OCI-LY3 (cell line): ENCODE data around the gene FURIN.

ENCODE experiments used
- EZH2phosphoT487 ChIP-seq: fragments of 200-600 bp; shearing (Covaris generic); IDR thresholded peaks from 2 replicates; pipeline ENCODE4 v1.6.1; 2018; ENCODE audit warnings: antibody characterized with exemption, mixed run types, low read depth
- TF ChIP-seq, protein P1 (sequence below): fragments of 200-600, 300-600 bp; sonication (generic); IDR thresholded peaks from 2 replicates; pipeline ENCODE4 v1.5.1; 2014; ENCODE audit warnings: antibody characterized with exemption, low read length, low read depth

DNA sequence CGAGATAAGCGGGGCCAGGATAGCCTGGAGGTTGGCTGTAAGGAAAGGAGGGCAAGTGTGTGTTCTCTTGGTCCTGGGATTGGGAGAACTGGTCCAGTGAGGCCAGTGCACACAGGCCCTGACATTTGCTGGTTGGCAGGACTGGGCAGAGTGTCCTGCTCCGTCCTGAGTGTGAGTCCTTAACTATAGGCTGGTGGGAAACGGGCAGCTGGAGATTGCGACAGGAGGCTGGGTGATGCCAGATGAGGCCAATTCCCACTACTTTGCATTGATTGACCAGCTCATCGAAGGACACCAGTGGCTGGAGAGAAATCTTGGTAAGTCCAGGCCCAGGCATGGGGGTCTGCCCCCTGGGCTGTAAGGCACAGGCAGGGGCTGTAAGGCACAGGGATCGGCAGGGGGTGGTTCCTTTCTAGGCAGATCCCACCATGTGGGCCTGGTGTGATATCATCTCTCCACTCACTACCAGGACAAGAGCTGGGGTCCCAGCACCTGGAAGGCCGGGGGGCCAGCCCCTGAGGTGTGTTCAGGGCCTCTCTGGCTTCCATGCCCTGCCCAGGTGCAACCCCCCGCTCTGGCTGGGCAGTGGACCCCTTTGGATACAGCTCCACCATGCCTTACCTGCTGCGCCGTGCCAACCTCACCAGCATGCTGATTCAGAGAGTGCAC is 37.9 kb downstream of the FURIN start:
- TF ChIP-seq, protein P1, sequence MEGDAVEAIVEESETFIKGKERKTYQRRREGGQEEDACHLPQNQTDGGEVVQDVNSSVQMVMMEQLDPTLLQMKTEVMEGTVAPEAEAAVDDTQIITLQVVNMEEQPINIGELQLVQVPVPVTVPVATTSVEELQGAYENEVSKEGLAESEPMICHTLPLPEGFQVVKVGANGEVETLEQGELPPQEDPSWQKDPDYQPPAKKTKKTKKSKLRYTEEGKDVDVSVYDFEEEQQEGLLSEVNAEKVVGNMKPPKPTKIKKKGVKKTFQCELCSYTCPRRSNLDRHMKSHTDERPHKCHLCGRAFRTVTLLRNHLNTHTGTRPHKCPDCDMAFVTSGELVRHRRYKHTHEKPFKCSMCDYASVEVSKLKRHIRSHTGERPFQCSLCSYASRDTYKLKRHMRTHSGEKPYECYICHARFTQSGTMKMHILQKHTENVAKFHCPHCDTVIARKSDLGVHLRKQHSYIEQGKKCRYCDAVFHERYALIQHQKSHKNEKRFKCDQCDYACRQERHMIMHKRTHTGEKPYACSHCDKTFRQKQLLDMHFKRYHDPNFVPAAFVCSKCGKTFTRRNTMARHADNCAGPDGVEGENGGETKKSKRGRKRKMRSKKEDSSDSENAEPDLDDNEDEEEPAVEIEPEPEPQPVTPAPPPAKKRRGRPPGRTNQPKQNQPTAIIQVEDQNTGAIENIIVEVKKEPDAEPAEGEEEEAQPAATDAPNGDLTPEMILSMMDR, result no peak
- TF ChIP-seq EZH2phosphoT487, result no peak
